Type B pancreatic cell (in vitro differentiated cells): ENCODE data around the gene LARGE2. TPM values are rescaled to one million over a fixed set of nuclear protein-coding genes. Genes with fewer than 3 reads are reported as not detected.

Source experiments
- DNase-seq: peaks from one replicate; pipeline ENCODE4 v3.0.0; 2021; ENCODE audit warnings: mixed read lengths; ENCODE audit not compliant: unreplicated experiment; ENCODE audit errors: extremely low spot score
- H3K27ac Mint-ChIP-seq: 2 replicates; pipeline ENCODE4 v1.8.0; 2021; ENCODE audit warnings: mild to moderate bottlenecking, mixed read lengths
- H3K27me3 Mint-ChIP-seq: 2 replicates; pipeline ENCODE4 v1.8.0; 2021; ENCODE audit warnings: mixed read lengths
- H3K36me3 Mint-ChIP-seq: 2 replicates; pipeline ENCODE4 v1.8.0; 2021; ENCODE audit warnings: mixed read lengths
- H3K4me1 Mint-ChIP-seq: one replicate; pipeline ENCODE4 v1.8.0; 2021; ENCODE audit warnings: mixed read lengths; ENCODE audit not compliant: unreplicated experiment
- H3K4me3 Mint-ChIP-seq: 2 replicates; pipeline ENCODE4 v1.8.0; 2021; ENCODE audit warnings: mild to moderate bottlenecking, mixed read lengths
- H3K9me3 Mint-ChIP-seq: 2 replicates; pipeline ENCODE4 v1.8.0; 2021; ENCODE audit warnings: mixed read lengths
- total RNA-seq: library from RNA; stranded (reverse); gene quantifications from 2 replicates; pipeline ENCODE4 v1.2.1, GENCODE V29; 2021; ENCODE audit warnings: low replicate concordance
- TF ChIP-seq, protein P1 (sequence below): fragments of 200-600 bp; sonication (generic); conservative IDR thresholded peaks from 2 replicates; pipeline ENCODE4 v1.5.0; 2021; ENCODE audit warnings: antibody characterized with exemption, mild to moderate bottlenecking

LARGE2 gene
- total RNA-seq, 1 donor from 2014 or later: 12.4 TPM

DNA sequence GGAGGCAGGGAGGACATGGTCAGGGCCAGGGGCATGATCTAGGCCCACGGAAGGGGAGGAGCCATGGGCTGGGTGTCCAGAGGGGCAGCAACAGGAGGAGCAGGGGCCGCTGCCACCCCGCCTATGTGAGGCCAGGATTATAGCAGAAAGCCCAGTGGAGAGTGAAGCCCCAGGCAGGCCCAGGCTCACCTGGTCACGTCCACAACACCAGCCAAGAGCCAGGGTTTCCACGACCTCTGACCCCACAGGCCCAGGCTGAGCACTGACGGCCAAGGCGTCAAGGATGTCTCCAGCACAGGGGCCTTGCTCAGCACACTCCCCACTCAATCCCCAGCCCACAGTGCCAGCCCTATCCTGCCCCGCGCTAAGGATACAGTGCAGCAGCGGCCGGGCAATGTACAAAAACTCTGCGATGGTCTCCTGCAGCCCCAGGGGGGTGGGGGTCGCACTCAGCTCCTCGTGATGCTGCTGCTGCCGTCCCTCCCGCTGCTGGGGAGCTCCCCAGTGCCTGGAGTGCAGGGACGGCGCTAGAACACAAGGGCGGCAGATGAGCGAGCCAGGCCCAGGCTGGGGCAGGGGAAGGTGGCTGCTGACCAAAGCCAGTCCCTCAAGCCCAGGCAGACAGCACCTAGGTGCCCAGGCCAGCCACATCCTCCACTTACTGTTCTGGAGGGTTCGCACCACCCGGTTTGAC is 8.4 kb upstream of the LARGE2 start:
- H3K4me3 Mint-ChIP-seq: no peak overlapping the region
- H3K36me3 Mint-ChIP-seq: no peaks in the 10 kb centered on the region
- no peaks in the 10 kb centered on the region for H3K4me1 Mint-ChIP-seq
- DNase-seq: no peak
- no peaks in the 10 kb centered on the region for H3K27me3 Mint-ChIP-seq
- H3K27ac Mint-ChIP-seq: no peak overlapping the region
- no peaks in the 10 kb centered on the region for H3K9me3 Mint-ChIP-seq
- TF ChIP-seq, protein P1, sequence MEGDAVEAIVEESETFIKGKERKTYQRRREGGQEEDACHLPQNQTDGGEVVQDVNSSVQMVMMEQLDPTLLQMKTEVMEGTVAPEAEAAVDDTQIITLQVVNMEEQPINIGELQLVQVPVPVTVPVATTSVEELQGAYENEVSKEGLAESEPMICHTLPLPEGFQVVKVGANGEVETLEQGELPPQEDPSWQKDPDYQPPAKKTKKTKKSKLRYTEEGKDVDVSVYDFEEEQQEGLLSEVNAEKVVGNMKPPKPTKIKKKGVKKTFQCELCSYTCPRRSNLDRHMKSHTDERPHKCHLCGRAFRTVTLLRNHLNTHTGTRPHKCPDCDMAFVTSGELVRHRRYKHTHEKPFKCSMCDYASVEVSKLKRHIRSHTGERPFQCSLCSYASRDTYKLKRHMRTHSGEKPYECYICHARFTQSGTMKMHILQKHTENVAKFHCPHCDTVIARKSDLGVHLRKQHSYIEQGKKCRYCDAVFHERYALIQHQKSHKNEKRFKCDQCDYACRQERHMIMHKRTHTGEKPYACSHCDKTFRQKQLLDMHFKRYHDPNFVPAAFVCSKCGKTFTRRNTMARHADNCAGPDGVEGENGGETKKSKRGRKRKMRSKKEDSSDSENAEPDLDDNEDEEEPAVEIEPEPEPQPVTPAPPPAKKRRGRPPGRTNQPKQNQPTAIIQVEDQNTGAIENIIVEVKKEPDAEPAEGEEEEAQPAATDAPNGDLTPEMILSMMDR: no peak

DNA sequence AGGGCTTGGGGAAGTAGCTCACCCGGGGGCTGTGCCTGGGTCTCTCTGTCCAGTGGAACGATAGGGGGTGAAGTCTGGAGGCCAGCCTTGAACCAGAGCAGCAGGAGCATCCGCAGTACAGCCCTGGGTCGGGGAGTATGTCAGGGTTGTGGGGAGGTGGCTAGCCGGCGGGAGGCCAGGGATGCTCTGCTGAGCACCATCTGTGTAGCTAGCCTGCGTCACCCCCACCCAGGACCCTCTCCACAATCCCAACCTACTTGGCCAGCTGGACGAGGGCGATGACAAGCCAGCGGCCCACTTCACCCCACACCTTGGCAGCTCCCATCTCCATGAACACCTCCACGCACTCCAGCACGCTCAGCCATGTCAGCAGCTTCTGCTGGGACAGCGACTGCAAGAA is 7.0 kb upstream of the LARGE2 start:
- H3K9me3 Mint-ChIP-seq: no peaks in the 10 kb centered on the region
- peak overlapping the region; percentile 17 for H3K4me3 Mint-ChIP-seq
- H3K36me3 Mint-ChIP-seq: no peaks in the 10 kb centered on the region
- H3K27ac Mint-ChIP-seq: no peak overlapping the region
- DNase-seq: no peak
- H3K4me1 Mint-ChIP-seq: no peaks in the 10 kb centered on the region
- TF ChIP-seq, protein P1: no peak
- peaks cover under 1% of the 10 kb centered on the region for H3K27me3 Mint-ChIP-seq

DNA sequence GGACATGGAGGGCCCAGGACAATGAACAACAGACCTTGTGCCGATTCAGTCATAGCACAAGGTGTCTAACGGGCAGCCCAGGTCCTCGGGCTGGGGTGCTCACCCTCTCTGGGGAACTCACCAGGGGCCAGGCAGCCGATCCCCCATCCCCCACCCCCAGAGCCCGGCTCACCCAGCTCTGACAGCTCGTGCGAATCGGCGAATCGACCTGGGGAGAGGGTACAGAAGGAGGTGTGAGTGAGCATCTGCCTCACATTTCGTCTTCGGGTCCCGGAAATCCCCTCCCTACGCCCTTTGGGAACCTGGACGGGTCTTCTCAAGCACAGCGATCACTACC is 5.2 kb upstream of the LARGE2 start:
- Mint-ChIP-seq H3K4me3 (peak overlapping the region; percentile 99), H3K36me3 (no peaks in the 10 kb centered on the region), H3K9me3 (no peaks in the 10 kb centered on the region), H3K4me1 (peaks cover 5% of the 10 kb centered on the region), H3K27me3 (peaks cover 13% of the 10 kb centered on the region), H3K27ac (peak overlapping the region; percentile 98)
- TF ChIP-seq, protein P1: no peak
- no peak for DNase-seq

DNA sequence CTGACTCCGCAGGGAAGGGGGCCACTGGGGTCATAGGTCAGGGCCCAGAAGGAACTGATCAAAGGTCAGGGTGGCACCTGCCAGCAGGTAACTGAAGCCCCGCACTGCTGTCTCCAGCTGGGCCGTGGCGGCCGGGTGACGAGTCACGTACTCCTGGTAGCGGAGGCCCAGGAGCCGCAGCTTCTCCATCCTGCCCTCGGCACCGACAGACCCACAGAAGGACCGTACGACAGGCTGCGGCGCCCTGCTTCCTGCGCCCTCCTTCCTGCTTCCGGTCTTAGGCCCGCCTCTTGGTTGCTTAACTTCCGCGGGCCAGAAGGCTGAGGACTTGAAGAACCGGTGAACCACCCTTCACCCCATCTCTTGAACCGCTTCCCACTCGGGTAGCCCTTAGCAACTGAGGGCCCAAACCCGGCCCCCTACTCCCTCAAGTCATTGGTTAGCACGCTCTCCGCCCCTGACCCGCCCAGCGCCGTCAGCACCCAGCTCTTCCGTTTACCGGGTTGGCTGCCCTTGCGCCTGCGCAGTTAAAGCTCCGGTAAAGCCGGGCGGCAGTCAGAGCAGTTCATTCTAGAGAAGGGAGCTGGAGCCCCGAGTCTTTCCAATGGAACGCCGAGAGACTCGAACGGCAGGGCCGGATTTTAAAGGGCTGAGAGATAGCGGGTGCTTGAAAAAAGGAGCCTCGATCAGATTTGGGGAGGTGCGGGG is 4.7 kb upstream of the LARGE2 start, which contains the start of gene PEX16:
Gene PEX16, minus strand, starts transcription at position 255 of the 708 bp plus-strand sequence. Its CDS starts 66 bp downstream, at position 189.
- peaks cover 5% of the 10 kb centered on the region for H3K4me1 Mint-ChIP-seq
- H3K36me3 Mint-ChIP-seq: no peaks in the 10 kb centered on the region
- H3K4me3 Mint-ChIP-seq: peak within 1 kb of the TSS; percentile 99
- TF ChIP-seq, protein P1: no peak
- DNase-seq: peak; percentile 96
- H3K27me3 Mint-ChIP-seq: peaks cover 13% of the 10 kb centered on the region
- no peaks in the 10 kb centered on the region for H3K9me3 Mint-ChIP-seq
- H3K27ac Mint-ChIP-seq: peak within 1 kb of the TSS; percentile 98

DNA sequence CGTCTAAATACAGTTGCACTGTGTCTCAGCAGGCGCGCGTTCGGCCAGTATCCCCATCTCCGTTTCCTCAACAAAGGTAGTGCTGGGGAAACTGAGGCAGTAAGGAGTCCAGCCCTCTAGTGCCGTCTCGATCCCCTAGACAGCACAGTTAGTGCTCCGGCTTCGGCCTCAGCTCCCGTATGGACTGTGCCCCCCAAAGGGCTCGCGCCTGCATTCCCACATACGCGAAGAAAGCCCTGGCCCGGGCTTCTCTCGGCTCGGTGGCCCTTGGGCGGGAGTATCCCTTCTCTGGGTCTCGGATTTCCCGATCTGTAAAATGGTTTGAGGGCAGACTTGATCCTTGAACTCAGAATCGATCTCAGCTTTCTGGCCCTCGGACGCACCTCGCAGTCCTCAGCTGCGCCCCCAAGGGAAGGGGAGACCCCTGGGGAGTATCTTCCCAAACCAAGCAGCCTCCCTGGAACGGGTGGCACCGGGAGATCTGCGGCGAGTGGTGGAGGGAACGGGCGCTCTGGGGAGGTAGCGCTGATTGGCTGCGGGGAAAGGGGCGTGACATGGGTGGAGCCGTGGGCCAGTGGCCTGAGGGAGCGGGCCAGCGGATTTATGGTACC is 4.0 kb upstream of the LARGE2 start:
- TF ChIP-seq, protein P1: no peak
- Mint-ChIP-seq H3K9me3 (no peaks in the 10 kb centered on the region), H3K27me3 (peaks cover 16% of the 10 kb centered on the region), H3K4me3 (peak overlapping the region; percentile 99), H3K27ac (peak overlapping the region; percentile 98), H3K36me3 (no peaks in the 10 kb centered on the region), H3K4me1 (peaks cover 5% of the 10 kb centered on the region)
- no peak for DNase-seq
